CMK (cell line): ENCODE measurements around the gene CRCP.
"Not testable (repeated sequence)": the region's sequence is repeated elsewhere in the genome, so short reads cannot be mapped to it uniquely, and the experiment has no call there.

Experiments used
- DNase-seq: peaks from one replicate; pipeline ENCODE4 v3.0.0-alpha.2; 2010; ENCODE audit warnings: low read depth

Gene CRCP

DNA sequence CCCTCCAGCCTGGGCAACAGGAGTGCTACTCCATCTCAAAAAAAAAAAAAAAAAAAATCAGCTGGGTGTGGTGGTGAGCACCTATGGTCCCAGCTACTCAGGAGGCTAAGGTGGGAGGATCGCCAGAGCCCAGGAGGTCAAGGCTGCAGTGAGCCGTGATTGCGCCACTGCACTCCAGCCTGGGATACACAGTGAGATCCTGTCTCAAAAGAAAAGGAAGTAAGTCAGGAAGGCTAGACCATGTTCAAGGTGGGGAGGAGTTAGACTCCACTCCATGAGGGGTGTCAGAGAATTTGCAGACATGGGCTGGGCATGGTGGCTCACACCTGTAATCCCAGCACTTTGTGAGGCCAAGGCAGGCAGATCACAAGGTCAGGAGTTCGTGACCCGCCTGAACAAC is 6.2 kb upstream of the CRCP start:
- not testable (repeated sequence) for DNase-seq

DNA sequence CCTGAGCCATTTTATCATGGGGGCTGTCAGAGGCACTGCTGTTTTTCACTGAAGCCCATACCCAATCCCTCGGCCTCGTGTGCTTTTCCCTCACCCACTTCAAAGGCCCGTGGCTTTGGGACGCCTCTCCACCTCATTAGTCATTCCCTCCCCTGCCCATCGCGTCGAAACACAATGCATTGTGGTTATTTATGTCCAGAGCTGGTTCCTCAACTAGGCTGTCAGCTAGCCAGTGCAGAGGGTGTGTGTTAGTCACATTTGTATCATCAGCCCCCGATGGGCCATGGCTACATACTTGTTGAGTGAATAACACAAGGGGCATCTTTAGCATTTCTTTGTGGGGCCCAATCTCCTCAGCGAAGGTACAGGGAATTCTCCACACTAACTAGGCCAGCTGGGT is 3.8 kb upstream of the CRCP start:
- no peak for DNase-seq

DNA sequence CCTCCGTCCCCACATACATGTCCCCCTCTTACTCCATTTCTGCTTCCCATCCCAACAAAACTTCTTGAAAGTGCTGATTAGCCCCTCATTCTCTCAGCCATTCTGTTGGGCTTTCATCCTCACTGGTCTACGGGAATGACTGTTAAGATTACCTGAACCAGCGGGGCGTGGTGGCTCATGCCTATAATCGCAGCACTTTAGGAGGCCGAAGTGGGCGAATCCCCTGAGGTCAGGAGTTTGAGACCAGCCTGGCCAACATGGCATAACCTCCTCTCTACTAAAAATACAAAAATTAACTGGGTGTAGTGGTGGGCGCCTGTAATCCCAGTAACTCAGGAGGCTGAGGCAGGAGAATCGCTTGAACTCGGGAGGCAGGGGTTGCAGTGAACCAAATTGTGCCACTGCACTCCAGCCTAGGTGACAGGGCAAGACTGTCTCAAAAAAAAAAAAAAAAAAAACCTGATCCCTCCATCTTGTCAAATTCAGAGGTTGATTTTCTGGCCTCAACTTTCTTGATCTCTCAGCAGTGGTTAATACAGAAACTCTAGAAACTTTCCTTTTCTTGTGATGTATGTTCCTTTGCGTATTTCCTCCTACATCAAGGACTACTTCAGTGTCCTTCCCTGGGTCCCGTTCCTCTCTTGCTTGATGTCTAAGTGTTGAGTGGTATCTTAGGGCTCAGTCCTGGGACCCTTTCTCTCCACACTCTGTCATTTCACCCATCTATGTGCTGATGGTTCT is 2.2 kb downstream of the CRCP start:
- not testable (repeated sequence) for DNase-seq

DNA sequence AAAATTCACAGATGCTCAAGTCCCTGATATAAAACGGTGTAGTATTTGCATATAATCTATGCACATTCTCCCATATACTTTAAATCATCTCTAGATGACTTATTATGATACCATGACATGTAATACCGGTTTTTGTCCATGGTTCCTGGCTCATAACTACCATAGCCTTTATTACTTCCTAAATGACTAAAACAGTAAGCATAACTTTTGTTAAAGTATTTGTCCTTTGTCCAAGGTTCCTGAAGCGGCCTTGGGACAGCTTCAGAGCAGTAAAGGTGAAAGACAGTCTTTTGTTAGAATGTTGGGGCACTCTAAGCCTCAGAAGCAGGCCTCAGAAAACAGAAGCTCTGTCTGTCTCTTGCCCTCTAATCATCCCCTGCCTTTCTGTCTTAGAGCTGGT is 4.0 kb downstream of the CRCP start:
- DNase-seq, result no peak

DNA sequence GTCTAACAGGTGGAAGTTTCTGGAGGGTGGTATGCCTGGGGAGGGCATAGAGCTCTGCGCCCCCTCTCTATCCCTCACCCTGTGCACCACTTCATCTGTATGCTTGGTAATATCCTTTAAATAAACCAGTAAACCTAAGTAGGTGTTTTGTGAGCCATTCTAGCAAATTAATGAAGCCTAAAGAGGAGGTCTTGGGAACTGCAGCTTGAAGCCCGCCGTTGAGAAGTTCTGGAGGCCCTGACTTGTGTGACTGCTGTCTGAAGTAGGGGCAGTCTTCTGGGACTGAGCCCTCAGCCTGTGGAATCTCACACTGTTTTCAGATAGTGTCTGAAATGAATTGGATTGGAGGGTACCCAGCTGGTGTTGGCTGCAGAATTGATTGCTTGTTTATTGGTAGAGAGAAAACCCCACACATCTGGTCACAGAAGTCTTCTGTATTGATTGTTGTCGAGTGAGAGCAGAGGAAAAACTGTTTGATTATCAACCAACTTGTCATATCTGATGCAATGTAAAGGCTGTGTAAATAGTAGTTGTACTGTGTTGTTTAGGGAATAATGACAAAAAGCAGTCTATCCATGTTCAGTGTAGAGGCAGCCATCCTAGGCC is 4.7 kb downstream of the CRCP start:
- no peak for DNase-seq

DNA sequence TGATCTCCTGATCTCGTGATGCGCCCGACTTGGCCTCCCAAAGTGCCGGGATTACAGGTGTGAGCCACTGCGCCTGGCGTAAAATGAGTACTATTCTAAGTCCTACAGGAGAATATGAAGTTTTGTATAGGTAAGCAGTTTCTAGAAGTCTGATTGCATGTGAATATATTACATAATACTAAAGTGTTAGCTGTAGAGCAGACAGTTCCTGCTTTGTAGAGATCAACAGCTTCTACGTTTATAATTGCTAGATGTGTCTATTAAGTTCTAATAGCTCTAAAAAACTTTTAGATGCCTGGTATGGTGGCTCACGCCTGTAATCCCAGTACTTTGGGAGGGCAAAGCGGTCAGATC is 8.5 kb downstream of the CRCP start:
- no peak for DNase-seq

DNA sequence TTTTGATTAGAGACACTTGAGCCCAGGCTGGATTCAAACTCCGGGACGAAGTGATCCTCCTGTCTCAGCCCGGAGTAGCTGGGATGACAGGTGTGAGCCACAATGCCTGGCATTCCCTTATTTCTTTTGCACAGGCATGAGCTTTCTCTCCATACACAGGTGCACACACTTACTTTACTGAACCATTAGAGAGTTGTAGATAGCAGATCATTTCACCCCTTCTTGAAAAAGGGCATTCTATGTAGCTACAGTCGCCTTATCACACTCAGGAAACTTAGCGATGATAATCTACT is 9.9 kb downstream of the CRCP start:
- DNase-seq, result not testable (repeated sequence)

DNA sequence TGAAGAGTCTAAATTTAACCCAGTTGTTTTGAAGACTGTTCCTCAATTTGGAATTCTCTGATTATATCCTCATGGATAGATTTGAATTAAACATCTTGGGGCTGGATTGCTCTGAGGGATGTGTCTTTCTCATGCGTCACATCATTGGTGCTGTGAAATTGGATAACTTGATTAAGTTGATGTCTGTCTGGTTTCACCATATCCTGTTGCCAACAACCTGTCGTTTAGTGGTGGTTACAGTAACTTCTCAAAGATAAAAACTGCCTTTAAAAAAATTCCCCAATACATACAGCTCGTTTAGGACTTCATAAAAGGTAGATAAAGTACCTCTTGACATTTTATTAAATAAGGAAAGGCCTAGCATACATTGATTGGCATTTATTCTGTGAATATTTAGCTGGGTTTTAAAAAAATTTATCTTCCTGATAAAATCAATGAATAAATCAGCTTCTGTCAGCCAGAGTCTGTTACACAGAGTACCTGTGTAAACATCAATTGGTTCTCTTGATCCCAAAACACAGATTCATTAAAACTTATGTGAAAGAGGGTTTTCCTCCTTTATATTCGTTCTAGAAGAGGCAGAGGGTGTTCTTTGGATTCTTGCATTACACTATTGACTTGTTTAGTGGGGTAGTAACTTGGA is 10.5 kb downstream of the CRCP start:
- no peak for DNase-seq

DNA sequence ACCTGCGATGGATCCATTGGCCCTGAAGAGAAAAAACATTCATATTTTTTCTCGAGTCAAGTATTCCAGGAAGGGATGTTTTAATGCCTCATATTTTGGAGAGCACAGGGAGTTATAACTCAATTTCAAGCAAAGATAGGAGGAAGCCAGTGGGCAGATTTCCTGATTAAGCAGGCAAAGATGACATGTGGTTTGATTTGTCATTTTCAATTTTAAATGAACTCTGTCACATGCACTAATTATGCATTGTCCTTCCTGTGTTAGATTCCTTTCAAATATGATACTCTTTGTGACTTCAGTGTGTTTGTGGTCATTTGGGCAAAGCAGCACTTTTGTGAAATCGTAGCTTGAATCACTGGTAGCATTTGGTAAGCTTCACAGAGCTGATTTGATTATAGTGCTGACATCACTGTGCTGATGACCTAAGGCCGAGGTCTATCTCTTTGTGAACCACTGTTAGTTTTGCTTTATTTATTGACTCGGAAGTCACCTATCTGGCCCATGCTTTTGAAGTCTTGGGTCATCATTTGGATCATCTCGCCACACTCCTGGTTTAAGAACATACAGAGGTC is 11.2 kb downstream of the CRCP start:
- not testable (repeated sequence) for DNase-seq

DNA sequence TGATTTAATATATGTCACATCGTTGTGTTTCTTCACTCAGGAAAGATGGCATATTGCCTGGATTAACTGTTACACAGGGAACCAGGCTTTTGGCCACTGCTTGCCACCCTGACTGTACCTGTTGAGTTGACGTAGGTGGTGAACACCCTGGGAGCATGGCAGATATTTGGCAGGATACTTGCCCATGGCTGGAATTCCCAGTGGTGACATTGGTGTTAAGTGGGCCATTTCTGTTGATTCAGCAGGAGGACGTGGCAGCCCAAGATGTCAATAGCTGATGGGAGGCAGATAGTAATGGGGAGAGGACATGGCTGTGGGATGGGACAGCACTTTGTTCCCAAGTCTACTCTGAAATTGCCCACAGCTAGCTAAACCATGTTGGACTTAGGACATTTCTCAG is 12.5 kb downstream of the CRCP start:
- not testable (repeated sequence) for DNase-seq

DNA sequence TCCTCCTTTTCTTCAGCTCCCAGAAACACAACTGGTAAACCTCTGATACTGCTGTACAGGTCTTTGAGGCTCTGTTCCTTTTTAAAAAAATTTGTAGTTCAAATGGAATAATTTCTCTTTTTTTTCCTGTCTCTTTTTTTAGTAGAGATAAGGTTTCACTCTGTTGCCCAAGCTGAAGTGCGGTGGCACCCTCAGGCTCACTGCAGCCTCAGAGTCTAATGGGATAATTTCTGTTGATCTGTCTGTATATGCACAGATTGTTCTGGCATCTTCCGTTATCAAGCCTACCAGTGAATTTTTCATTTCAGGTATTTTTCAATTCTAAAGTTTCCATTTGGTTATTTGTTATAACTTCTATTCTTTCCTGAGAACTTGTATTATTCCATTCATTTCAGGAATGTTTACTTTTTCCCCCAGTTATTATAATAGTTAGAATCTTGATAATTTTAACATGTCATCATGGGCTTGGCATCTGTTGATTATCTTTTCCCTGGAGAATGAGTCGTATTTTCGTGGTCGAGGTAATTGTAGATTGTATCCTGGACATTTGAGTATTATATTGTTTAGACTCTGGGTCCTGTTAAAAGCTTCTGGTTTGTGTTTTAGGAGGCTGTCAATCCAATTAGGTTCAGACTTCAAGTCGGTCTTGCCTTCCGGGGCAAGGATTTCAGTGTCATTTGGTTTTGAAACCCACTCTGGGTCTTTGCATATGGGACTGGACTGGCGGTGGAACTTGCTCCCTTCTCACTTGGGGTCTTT is 24.5 kb downstream of the CRCP start:
- no peak for DNase-seq

DNA sequence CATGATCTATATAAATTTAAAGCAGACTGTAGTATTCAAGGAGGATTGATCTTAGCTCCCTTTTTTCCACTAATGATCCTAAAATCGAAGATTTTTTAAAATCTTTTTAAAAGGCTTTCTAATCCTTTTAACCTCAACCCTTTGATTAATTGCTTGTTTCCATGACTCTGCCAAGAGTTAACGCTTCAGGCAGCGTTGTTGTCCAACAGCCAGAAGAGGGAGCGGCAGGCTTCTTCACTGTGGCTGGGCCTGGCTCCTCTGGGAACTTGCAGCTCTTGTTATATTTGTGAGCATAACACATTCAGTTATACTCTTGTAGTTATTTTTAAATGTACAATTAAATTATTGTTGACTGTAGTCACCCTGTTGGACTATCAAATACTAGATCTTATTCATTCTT is 26.3 kb downstream of the CRCP start:
- DNase-seq, result no peak

DNA sequence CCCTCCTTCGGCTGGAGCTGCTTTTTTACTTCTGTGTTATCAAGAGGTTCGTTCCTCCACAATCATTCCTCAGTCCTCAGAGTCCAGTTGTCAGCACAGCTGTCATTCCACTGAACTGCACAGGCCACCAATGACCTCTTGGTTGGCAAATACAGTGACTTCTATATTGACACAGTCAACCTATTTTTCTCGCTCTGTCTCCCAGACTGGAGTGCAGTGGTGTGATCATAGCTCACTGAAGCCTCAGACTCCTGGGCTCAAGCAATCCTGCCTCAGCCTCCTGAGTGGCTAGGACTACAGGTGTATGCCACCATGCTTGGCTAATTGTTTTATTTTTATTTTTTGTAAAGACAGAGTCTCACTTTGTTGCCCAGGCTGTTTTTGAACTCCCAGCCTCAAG is 27.7 kb downstream of the CRCP start:
- no peak for DNase-seq

DNA sequence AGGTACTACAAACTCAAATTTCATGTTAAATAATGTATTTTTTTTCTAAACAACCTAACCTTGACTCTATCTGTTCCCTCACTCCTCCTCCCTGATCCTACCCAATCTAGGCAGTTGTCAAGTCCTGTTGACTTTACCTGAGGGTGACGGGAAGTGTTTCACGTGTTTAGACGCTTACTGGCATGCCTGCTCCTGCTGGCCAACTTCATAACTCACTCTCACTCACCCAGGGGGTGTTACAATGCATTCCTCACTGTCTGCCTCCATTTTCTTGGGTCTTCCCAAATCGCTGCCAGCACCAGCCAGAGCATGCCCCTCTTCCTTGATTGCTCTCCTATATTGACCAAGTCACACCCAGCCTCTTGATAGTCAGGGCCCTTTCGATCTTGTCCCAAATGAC is 28.3 kb downstream of the CRCP start:
- DNase-seq, result no peak

DNA sequence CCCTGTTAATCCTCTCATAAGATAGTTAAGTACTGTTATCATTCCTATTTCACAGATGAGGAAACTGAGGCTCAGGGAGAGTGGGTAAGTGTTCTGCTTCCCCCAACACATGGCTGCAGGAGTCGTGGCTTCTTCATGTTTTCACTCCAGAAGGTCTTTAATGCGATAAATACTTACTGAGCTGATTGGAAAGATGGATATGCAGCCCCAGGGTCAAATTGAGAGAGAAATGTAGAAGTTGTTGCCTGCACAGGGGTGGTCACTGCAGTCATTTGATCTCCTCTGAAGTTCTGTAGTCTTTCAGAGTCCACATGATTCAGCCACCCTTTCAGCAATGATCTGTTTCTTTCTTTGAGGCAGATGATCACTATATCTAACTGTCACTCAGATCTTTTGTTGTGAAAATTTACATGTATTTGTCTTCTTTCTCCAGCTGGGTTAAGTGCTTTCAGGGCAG is 29.3 kb downstream of the CRCP start:
- DNase-seq, result no peak

DNA sequence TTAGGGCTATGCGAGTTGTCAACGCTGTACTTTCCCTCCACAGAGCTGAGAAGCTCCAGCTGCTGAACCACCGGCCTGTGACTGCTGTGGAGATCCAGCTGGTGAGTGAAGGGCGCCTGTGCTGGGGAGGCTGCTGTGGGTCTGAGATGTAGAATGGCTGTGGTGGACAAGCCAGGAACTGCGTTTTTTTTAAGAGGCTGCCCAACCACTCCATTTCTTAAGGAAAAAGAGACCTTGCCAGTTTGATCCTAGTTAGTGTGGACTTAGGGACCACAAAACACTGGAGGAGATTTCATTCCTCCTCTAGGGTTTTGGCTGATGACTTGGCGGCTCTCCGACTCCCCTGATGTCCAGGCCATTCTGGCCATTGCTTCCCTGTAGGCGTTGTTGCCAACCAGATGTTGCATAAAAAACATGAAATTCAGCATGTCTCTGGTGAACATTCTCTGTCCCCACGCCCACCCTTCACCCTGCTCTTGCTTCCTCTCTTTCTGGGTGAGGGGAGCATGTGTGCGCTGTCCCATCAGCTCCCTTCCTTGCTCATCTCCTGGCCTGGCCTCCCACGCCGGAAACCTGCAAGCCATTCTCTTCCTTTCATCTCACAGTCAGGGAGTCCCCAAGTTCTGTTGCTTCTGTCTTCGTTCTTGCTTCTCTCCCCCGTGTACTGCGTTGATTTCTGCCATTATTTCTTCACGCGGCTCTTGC is 30.9 kb downstream of the CRCP start:
- no peak for DNase-seq

DNA sequence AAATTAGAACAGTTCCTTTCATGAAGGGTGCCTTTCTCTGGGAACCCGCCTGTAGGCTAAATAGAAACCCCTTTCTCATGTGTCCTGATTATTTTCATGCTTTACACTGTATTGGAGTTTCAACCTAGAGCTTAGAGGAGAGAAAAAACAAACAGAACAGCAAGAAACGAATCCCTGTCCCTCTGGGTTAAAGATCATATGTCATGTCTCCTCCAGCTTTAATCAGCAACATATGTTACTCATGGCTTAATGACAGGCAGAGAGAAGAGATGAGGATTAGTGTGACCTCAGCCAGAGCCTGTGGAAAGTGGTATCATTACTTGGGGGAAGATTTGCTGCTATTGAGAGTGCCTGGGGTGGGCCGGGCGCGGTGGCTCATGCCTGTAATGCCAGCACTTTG is 32.1 kb downstream of the CRCP start:
- no peak for DNase-seq

DNA sequence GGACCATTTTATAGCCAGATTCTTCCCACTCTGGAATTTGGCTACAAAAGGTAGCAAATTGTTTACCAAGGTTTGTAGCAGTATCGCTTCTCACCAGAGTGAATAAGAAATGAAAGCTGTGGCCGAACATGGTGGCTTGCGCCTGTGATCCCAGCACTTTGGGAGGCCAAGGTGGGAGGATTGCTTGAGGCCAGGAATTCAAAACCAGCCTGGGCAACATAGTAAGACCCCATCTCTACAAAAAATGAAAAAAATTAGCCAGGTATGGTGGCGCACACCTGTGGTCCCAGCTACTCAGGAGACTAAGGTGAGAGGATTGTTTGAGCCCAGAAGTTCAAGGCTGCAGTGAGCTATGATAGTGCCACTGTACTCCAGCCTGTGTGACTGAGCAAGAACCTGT is 33.0 kb downstream of the CRCP start:
- not testable (repeated sequence) for DNase-seq

DNA sequence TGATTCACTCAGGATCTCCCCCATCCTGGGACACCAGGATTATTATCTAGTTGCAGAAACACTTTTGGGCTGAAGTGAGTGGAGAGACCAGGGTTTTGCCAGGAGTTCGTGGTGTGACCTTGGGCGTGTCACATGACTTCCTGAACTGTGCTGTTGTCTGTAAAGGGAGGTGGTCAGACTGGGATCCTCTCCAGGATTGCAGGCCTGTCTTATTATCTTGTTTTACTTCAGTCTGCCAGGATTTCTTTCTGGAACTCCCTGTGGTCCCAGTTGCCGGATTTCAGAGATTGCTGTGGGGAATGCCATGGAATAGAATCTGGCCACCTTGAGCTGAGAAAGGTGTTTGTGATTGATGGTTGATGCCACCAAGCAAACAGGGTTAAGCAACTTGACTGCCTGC is 35.8 kb downstream of the CRCP start:
- DNase-seq, result no peak

DNA sequence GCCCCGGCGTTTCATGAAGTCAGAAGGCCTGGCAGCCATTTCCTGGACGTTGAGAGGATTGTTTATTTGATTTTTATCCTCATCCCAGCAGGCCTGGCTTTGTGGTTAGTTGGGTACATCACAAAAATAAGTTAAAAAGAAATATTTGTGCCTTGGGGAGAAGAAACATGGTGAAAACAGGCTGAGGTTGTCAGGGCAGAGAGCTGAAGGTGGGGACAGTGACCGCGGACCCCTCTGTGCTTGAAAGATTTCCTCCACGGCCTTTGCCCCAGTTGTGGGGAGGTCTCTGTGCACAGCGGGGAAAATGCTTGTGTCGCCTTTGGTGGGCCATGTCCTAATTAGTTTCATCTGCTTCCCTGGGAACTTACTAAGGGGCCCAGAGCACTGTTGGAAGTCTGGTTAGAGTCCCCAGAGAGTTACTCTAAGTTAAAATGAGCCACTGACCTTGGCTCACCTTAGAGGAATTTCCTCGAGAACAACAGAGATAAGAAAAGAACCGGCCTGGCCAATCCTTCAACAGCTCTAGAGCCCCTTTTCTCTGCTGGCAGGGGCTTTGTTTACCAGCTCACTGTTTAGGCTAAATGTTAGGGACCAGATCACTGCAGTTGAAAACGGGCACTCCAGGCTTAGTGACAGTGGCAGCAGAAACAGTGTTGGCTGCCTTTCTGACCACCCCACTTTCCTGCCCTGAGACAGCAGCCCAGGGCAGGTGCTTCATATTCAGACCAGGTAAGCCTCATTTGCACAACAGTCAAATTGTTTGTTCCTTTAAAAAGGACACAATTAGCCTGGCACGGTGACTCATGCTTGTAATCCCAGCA is 37.9 kb downstream of the CRCP start:
- DNase-seq, result no peak

DNA sequence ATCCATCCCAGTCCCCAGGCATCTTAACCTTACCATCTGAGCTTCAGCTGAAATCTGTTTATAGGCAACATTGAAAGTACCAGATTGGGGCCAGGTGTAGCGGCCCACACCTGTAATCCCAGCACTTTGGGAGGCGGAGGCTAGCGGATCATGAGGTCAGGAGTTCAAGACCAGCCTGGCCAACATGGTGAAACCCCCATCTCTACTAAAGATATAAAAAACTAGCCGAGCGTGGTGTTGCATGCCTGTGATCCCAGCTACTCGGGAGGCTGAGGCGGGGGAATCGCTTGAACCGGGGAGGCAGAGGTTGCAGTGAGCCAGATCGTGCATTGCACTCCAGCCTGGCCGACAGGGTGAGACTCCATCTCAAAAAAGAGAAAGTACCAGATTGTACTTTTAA is 39.0 kb downstream of the CRCP start:
- DNase-seq, result no peak
